Stimulated activated CD8-positive, alpha-beta memory T cell treated with anti-CD3 and anti-CD28 coated beads, Interleukin-15, amount 100 ng/mL, for 24 hours (primary cell): ENCODE data around the gene C12orf54.
"Not testable (repeated sequence)": the region's sequence is repeated elsewhere in the genome, so short reads cannot be mapped to it uniquely, and the experiment has no call there.

Experiments
- DNase-seq: peaks from one replicate; pipeline ENCODE4 v3.0.0-alpha.2; 2020; ENCODE audit warnings: low read depth

Gene C12orf54

GRCh38 chr12:48510111-48510510 lies 27.8 kb downstream of the C12orf54 start:
- DNase-seq = no peak

GRCh38 chr12:48512855-48513254 lies 30.6 kb downstream of the C12orf54 start:
- DNase-seq = no peak

- DNase-seq = no peak
These were observed 32.4 kb downstream of the C12orf54 start for GRCh38 chr12:48514728-48515127.

- DNase-seq = not testable (repeated sequence)
These were observed 38.1 kb downstream of the C12orf54 start for GRCh38 chr12:48520381-48520780.

- DNase-seq = no peak
These were observed 43.0 kb downstream of the C12orf54 start, which contains the start of gene OR8S1 for GRCh38 chr12:48525332-48525731. Gene OR8S1 (plus strand): TSS chr12:48525632. CDS start chr12:48525632, 0 bp downstream.

- DNase-seq = no peak
These were observed 45.8 kb downstream of the C12orf54 start for GRCh38 chr12:48527891-48528670.

- no peak for DNase-seq
These were observed 50.3 kb downstream of the C12orf54 start for GRCh38 chr12:48532601-48533000.

GRCh38 chr12:48536602-48537001 lies 54.3 kb downstream of the C12orf54 start:
- DNase-seq = no peak

- DNase-seq = no peak
These were observed 60.1 kb downstream of the C12orf54 start for GRCh38 chr12:48542300-48542928.

GRCh38 chr12:48545833-48546469 lies 63.7 kb downstream of the C12orf54 start:
- DNase-seq = no peak
